GM21786 (cell line): ENCODE measurements around the gene PLK2.

Experiments
- ATAC-seq: cut with Tn5 transposase; IDR thresholded peaks from one replicate; pipeline ENCODE4 v1.9.1; 2021; ENCODE audit not compliant: unreplicated experiment

PLK2 gene

GRCh38 chr5:58451732-58452565 lies 7.9 kb downstream of the PLK2 start:
- ATAC-seq: no peak

- no peak for ATAC-seq
These were observed 8.9 kb downstream of the PLK2 start for GRCh38 chr5:58450811-58451629.

GRCh38 chr5:58450018-58450417 lies 9.9 kb downstream of the PLK2 start:
- ATAC-seq: no peak

- no peak for ATAC-seq
These were observed 12.7 kb downstream of the PLK2 start for GRCh38 chr5:58447226-58447625.

GRCh38 chr5:58446024-58446423 lies 13.9 kb downstream of the PLK2 start:
- no peak for ATAC-seq

- no peak for ATAC-seq
These were observed 15.1 kb downstream of the PLK2 start for GRCh38 chr5:58444805-58445204.

- no peak for ATAC-seq
These were observed 18.9 kb downstream of the PLK2 start for GRCh38 chr5:58440901-58441460.

GRCh38 chr5:58439094-58439644 lies 20.7 kb downstream of the PLK2 start:
- ATAC-seq: no peak

GRCh38 chr5:58437661-58438060 lies 22.2 kb downstream of the PLK2 start:
- no peak for ATAC-seq

- no peak for ATAC-seq
These were observed 28.1 kb downstream of the PLK2 start for GRCh38 chr5:58431832-58432231.

- no peak for ATAC-seq
These were observed 47.0 kb downstream of the PLK2 start for GRCh38 chr5:58412932-58413331.

GRCh38 chr5:58412081-58412480 lies 47.8 kb downstream of the PLK2 start:
- ATAC-seq: no peak

- ATAC-seq: no peak
These were observed 48.5 kb downstream of the PLK2 start for GRCh38 chr5:58411372-58411771.

- no peak for ATAC-seq
These were observed 49.4 kb downstream of the PLK2 start for GRCh38 chr5:58410441-58410840.

- no peak for ATAC-seq
These were observed 52.7 kb downstream of the PLK2 start for GRCh38 chr5:58407042-58407719.

- ATAC-seq: no peak
These were observed 53.5 kb downstream of the PLK2 start for GRCh38 chr5:58406394-58406793.

- no peak for ATAC-seq
These were observed 54.7 kb downstream of the PLK2 start for GRCh38 chr5:58405175-58405574.

GRCh38 chr5:58404734-58405133 lies 55.2 kb downstream of the PLK2 start:
- ATAC-seq: no peak
